GM18867 (cell line): ENCODE data around the gene GLDN.
"Not testable (repeated sequence)": the region's sequence is repeated elsewhere in the genome, so short reads cannot be mapped to it uniquely, and the experiment has no call there.

Source experiments
- ATAC-seq: cut with Tn5 transposase; IDR thresholded peaks from one replicate; pipeline ENCODE4 v1.9.1; 2021; ENCODE audit warnings: mild to moderate bottlenecking, moderate library complexity; ENCODE audit not compliant: unreplicated experiment

The GLDN gene

GRCh38 chr15:51386960-51387698 lies 45.7 kb downstream of the GLDN start:
- no peak for ATAC-seq

- no peak for ATAC-seq
These were observed 46.2 kb downstream of the GLDN start for GRCh38 chr15:51387699-51388041.

DNA sequence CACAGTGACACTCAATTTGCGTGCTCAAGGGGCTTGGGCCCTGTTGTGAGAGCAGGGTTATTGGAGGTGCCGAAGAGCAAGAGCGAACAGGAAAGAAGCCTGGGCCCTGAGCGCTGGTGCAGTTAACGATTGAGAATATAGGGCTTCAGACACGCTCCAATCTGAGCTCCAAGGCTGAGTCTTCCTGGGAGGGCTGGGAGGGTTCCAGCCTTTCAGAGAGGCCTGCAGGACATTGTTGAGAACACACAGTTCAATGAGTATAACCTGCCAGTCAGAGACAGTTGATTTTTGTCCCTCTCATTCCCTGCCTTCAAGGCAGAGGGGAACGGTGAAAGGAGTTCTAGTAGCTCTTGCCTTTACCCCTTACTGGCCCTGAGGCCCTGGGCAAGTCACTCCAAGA lies 47.3 kb downstream of the GLDN start:
- ATAC-seq: no peak

- no peak for ATAC-seq
These were observed 48.9 kb downstream of the GLDN start for GRCh38 chr15:51390241-51390965.

GRCh38 chr15:51390966-51391422 lies 49.5 kb downstream of the GLDN start:
- no peak for ATAC-seq

DNA sequence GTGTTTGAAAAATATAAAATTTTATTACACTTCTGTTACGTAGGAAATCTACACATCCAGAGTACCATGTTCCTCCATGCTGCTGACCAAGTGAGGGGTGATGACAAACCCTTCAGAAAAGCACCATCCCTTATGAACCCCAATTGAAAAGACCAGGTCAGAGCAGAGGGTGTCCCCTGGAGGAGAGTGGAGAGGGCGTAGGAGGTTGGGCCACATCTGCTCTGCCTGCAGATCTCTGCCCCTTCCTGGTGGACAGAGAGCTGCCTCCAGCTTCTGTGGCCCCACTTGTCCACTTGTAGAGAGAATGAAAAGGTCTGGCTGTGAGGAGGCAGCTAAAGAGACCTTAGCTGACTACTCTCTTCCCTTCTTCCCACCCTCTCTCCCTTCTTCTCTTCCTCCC lies 55.5 kb downstream of the GLDN start:
- no peak for ATAC-seq

DNA sequence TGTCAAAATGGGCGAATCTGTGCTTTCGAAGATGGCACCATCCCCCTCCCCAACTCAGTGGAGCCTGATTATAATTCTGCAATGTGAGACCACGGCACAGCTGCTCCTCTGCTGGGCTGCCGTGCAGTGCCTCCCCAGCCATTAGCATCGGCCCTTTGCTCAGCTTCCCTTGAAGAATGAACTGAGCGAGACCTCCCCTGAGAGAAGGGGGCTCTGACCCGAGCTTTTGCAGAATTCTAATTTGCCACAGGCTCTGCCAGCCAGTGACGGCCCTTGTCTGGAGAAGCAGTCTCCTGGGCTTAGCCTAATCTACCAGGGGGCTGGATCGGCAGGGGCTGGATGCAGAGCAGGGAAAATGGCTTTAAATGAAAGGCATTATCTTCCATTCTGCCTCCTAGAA lies 57.2 kb downstream of the GLDN start:
- ATAC-seq: no peak

DNA sequence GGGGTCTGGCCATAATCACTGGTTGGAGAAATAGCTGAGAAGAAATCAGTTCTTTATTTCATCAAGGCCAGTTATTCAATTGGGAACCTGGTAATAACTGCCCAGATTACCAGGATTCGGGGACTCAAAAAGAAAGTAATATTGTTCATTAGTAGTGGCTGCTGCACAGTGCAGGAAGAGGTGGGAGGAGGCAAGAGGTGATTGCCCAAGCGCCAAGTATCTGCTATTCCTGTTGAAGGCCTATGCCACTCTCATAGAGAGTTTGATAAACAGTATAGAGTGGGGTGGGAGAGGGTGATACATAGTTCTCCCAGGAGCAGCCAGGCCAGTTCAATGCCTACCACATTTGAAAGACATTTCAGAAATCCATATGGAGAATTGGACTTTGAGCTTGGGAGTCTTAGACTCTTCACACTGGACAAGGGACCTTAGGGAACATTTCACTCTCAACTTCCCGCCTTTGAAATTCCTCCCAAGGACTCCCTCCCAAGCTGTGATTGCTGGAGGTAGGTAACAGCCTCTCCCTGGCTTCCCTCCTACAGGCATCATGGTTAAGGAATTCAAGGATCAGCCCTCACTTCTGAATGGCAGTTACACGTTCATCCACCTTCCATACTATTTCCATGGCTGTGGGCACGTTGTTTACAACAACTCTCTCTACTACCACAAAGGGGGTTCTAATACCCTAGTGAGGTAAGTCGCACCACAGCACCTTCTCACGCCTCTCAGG lies 59.8 kb downstream of the GLDN start:
- ATAC-seq: no peak

GRCh38 chr15:51401872-51402517 lies 60.5 kb downstream of the GLDN start:
- no peak for ATAC-seq

DNA sequence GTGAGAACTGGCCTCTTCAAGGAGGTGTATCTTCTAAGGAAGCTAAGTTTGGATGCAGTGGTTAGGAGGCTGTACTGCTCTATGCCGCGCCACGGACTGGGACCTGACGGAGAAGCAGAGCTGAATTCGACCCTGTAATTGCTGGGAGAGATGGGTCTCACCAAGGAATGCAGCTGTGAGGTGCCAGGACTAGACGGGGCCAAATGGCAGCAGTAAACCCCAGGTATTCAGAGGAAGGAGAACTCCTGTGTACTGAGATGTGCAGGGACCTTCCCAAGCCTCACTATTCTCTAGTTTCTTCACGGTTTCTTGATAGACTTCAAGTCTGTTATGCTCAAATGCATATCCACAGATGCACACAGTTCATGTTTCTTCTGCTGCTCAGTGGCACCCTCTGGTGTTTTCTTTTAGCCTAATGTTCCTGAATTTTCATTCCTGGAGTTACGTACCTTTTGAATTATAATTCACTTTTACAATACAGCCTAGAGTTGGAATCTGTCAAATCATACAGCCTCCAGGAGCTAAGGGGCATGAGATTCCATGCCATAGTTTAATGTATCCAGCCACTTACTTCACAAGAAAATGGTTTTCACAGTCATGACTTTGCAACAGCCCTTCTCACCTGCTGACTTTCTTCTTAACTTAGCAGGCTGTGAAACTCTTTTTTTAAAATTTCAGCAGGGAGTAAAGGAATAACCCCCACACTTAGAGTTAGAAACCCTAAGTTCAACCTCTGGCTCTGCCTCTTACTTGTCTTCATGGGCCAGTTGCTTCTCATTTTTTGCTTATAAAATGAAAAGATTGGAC lies 61.8 kb downstream of the GLDN start:
- no peak for ATAC-seq

- ATAC-seq: no peak
These were observed 62.7 kb downstream of the GLDN start for GRCh38 chr15:51403946-51404695.

DNA sequence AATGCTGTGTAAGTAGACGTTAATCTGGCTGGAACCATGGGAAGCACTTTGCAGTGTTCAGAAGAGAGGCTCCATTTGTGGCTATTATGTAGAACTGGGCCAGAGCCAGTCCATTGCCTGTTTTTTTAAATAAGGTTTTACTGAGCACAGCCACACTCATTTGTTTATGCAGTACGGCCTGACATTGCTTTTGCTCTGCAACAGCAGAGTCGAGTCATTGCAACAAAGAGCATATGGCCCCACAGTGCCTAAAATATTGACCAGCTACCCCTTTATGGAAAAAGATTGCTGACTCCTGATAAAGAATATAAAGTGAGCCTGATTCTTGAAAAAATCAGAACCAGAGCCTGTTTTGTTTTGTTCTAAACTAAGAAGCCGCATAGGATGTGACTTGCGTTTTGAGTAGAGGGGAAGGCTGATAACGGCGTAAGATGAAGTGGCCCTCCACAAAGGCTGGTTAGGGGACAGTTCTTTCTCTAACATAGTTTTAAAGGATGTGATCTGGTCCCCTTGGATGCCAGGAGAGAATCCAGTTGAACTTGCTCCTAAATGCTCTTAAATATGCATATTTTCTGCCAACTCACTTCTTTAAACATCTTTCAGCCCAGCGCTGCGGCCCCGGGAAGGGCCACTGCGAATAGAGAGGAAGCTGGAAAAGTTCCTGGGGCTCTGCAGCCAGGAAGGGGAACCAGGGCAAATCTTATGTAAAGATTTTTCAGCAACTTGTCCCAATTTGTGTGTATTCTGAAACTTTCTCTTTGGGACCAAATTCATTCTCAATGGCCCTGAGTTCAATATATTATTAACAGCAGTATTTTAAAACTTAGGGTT lies 64.5 kb downstream of the GLDN start:
- ATAC-seq: no peak

GRCh38 chr15:51414256-51414860 lies 72.9 kb downstream of the GLDN start:
- ATAC-seq: no peak

- no peak for ATAC-seq
These were observed 74.7 kb downstream of the GLDN start for GRCh38 chr15:51416129-51416528.

GRCh38 chr15:51423040-51423439 lies 81.6 kb downstream of the GLDN start:
- ATAC-seq: not testable (repeated sequence)

GRCh38 chr15:51424780-51425179 lies 83.3 kb downstream of the GLDN start:
- no peak for ATAC-seq

- ATAC-seq: no peak
These were observed 84.1 kb downstream of the GLDN start for GRCh38 chr15:51425517-51426040.

DNA sequence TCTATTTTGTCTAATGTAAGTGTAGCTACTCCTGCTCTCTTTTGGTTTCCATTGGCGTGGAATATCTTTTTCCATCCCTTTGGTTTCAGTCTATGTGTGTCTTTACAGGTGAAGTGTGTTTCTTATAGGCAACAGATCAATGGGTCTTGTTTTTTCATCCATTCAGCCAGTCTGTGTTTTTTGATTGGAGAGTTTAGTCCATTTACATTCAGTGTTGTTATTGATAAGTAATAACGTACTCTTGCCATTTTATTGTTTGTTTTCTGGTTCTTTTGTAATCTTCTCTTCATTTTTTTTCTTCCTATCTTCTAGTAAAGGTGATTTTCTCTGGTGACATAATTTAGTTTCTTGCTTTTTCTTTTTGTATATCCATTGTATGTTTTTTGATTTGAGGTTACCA lies 97.1 kb downstream of the GLDN start:
- ATAC-seq: no peak
